HCT116 (cell line): ENCODE results near the gene OXER1. TPM values are rescaled to one million over a fixed set of nuclear protein-coding genes. Genes with fewer than 3 reads are reported as not detected.

ENCODE experiments used
- ATAC-seq: fragments of 200-7000 bp; cut with Tn5 transposase; 2 replicates; pipeline ENCODE4 v1.9.1; 2020; ENCODE audit warnings: mild to moderate bottlenecking, moderate library complexity
- BruUV-seq: library from RNA; stranded (reverse); fragments of 400-500 nt; replicated peaks from 2 replicates; lab custom pipeline; 2021; lab: Mats Ljungman, UMichigan
- CTCF ChIA-PET: fragments of 300-600 bp; sonication (Branson Sonifier 250); formaldehyde crosslinking; loops from one replicate; lab custom pipeline; 2021; ENCODE audit warnings: antibody characterized with exemption; lab: Charles Lee
- POLR2A ChIA-PET: fragments of 300-600, 350-600 bp; sonication (Branson Sonifier 250); formaldehyde crosslinking; loops from one replicate; lab custom pipeline; 2021; ENCODE audit warnings: antibody characterized with exemption; lab: Charles Lee
- RAD21 ChIA-PET, 2 experiments: fragments of 300-600 bp; sonication (Branson Sonifier 250); formaldehyde crosslinking; loops; one replicate each; lab custom pipeline; 2023; ENCODE audit warnings: low total read pairs in 2 of 2; ENCODE audit not compliant: uncharacterized antibody in 2 of 2, unreplicated experiment in 2 of 2, low non-redundant PET in 1 of 2; lab: Charles Lee
- DNase-seq: peaks from one replicate; pipeline ENCODE4 v3.0.0-alpha.2; 2010; ENCODE audit warnings: low read depth, low spot score
- H2AFZ ChIP-seq: fragments of 200-600 bp; shearing (Covaris generic), sonication (generic); 2 replicates; pipeline ENCODE4 v1.6.1; 2017; ENCODE audit warnings: low read depth, mixed run types, mixed read lengths, antibody characterized with exemption, low read length; ENCODE audit not compliant: poor library complexity, severe bottlenecking
- H3K27ac ChIP-seq: 2 replicates; pipeline ENCODE4 v1.5.1; 2012; ENCODE audit warnings: low read depth, low read length
- H3K27me3 ChIP-seq: fragments of 200-600 bp; sonication (generic); 2 replicates; pipeline ENCODE4 v1.6.1; 2016; ENCODE audit warnings: mixed run types, low read length, mixed read lengths; ENCODE audit not compliant: insufficient read depth
- H3K36me3 ChIP-seq, 2 experiments: fragments of 200-500 bp in 1 of 2; fragments of 200-600 bp in 1 of 2; sonication (Bioruptor generic) in 1 of 2; sonication (generic) in 1 of 2; 2 replicates each; pipeline versions ENCODE4 v1.5.1 to v1.6.1; 2014 to 2016; ENCODE audit warnings: low read length in 2 of 2, inconsistent platforms in 1 of 2, mixed read lengths in 1 of 2, mixed run types in 1 of 2; ENCODE audit not compliant: insufficient read depth in 2 of 2, control insufficient read depth in 1 of 2
- H3K4me1 ChIP-seq, 2 experiments: fragments of 200-600 bp in 1 of 2; sonication (generic) in 1 of 2; 2 replicates each; pipeline versions ENCODE4 v1.5.1 to v1.6.1; 2012 to 2017; ENCODE audit warnings: low read length in 2 of 2, inconsistent platforms in 1 of 2, mild to moderate bottlenecking in 1 of 2, mixed read lengths in 1 of 2, mixed run types in 1 of 2, moderate library complexity in 1 of 2; ENCODE audit not compliant: insufficient read depth in 2 of 2, control insufficient read depth in 1 of 2
- H3K4me2 ChIP-seq: fragments of 200-600 bp; sonication (generic); 2 replicates; pipeline ENCODE4 v1.6.1; 2017; ENCODE audit warnings: mixed run types, low read length, mixed read lengths
- H3K4me3 ChIP-seq, 2 experiments: fragments of 200-600 bp in 1 of 2; sonication (generic) in 1 of 2; replicated peaks in 1 of 2; 2 replicates each; pipeline ENCODE4 v1.5.1; 2011 to 2016; ENCODE audit warnings: low read length in 2 of 2, control low read depth in 1 of 2, low read depth in 1 of 2, mild to moderate bottlenecking in 1 of 2, mixed read lengths in 1 of 2, mixed run types in 1 of 2
- H3K79me2 ChIP-seq: fragments of 200-600 bp; sonication (generic); 2 replicates; pipeline ENCODE4 v1.6.1; 2017; ENCODE audit warnings: mild to moderate bottlenecking, mixed run types, low read length, moderate library complexity, mixed read lengths; ENCODE audit not compliant: insufficient read depth
- H3K9ac ChIP-seq: fragments of 200-600 bp; sonication (generic); 2 replicates; pipeline ENCODE4 v1.6.1; 2016; ENCODE audit warnings: low read length, mixed read lengths
- H3K9me2 ChIP-seq: fragments of 200-600 bp; sonication (generic), shearing (Covaris generic); 2 replicates; pipeline ENCODE4 v1.6.1; 2017; ENCODE audit warnings: mixed run types, mild to moderate bottlenecking, moderate library complexity; ENCODE audit not compliant: insufficient read depth
- H3K9me3 ChIP-seq, 2 experiments: fragments of 200-500 bp in 1 of 2; fragments of 200-600 bp in 1 of 2; sonication (Bioruptor generic) in 1 of 2; sonication (generic) in 1 of 2; 2 replicates each; pipeline ENCODE4 v1.6.1; 2014 to 2017; ENCODE audit warnings: low read length in 2 of 2, mixed read lengths in 2 of 2, inconsistent platforms in 1 of 2, low read depth in 1 of 2, mild to moderate bottlenecking in 1 of 2, mixed run types in 1 of 2, moderate library complexity in 1 of 2; ENCODE audit not compliant: control insufficient read depth in 1 of 2, insufficient read depth in 1 of 2
- H4K20me1 ChIP-seq: fragments of 200-600 bp; sonication (generic), shearing (Covaris generic); 2 replicates; pipeline ENCODE4 v1.6.1; 2017; ENCODE audit warnings: mixed run types, mild to moderate bottlenecking, moderate library complexity; ENCODE audit not compliant: insufficient read depth
- CEBPB ChIP-seq: IDR thresholded peaks from 2 replicates; pipeline ENCODE4 v1.6.1; 2012; ENCODE audit warnings: low read depth
- CTCF ChIP-seq, 3 experiments: fragments of 200-600 bp in 1 of 3; sonication (generic) in 1 of 3; IDR thresholded peaks in 2 of 3; conservative IDR thresholded peaks in 1 of 3; 2 replicates each; pipeline ENCODE4 v1.5.1; 2012 to 2017; ENCODE audit warnings: low read depth in 2 of 3, low read length in 2 of 3, antibody characterized with exemption in 1 of 3, borderline replicate concordance in 1 of 3, control low read depth in 1 of 3, mild to moderate bottlenecking in 1 of 3, mixed read lengths in 1 of 3, mixed run types in 1 of 3, moderate library complexity in 1 of 3; ENCODE audit not compliant: insufficient read depth in 1 of 3
- EGR1 ChIP-seq: IDR thresholded peaks from 2 replicates; pipeline ENCODE4 v1.6.1; 2012; ENCODE audit warnings: low read depth
- ELF1 ChIP-seq: IDR thresholded peaks from 2 replicates; pipeline ENCODE4 v1.6.1; 2012; ENCODE audit warnings: low read depth, borderline replicate concordance
- EZH2 ChIP-seq: fragments of 200-600 bp; sonication (generic); IDR thresholded peaks from 2 replicates; pipeline ENCODE4 v1.6.1; 2017; ENCODE audit warnings: antibody characterized with exemption, mixed run types
- EZH2phosphoT487 ChIP-seq: fragments of 200-600 bp; IDR thresholded peaks from 2 replicates; pipeline ENCODE4 v1.6.1; 2018; ENCODE audit warnings: antibody characterized with exemption, borderline replicate concordance
- POLR2A ChIP-seq: IDR thresholded peaks from 2 replicates; pipeline ENCODE4 v1.7.0; 2011; ENCODE audit warnings: borderline replicate concordance; ENCODE audit not compliant: insufficient read depth, insufficient read length; ENCODE audit errors: extremely low read depth
- POLR2AphosphoS5 ChIP-seq: IDR thresholded peaks from 2 replicates; pipeline ENCODE4 v1.6.1; 2011; ENCODE audit warnings: mild to moderate bottlenecking, low read depth, low read length, moderate library complexity
- RAD21 ChIP-seq: IDR thresholded peaks from 2 replicates; pipeline ENCODE4 v1.6.1; 2012; ENCODE audit warnings: low read depth, mild to moderate bottlenecking
- SRF ChIP-seq: IDR thresholded peaks from 2 replicates; pipeline ENCODE4 v1.6.1; 2012; ENCODE audit warnings: low read depth
- YY1 ChIP-seq: IDR thresholded peaks from 2 replicates; pipeline ENCODE4 v1.6.1; 2011; ENCODE audit warnings: low read length, low read depth, moderate library complexity, mild to moderate bottlenecking; ENCODE audit not compliant: insufficient replicate concordance; ENCODE audit errors: extremely low read depth
- intact Hi-C: fragments of 100-400 bp; cut with micrococcal nuclease; formaldehyde crosslinking; loops from 2 replicates; pipeline ENCODE4 v1.10.0; 2022
- total RNA-seq: library from RNA; stranded (reverse); gene quantifications from one replicate; pipeline ENCODE4 v1.2.1, GENCODE V29; 2021; ENCODE audit not compliant: unreplicated experiment
- TF ChIP-seq, protein P1 (sequence below): IDR thresholded peaks from 2 replicates; pipeline ENCODE4 v1.6.1; 2012
- TF ChIP-seq, protein P2 (sequence below): IDR thresholded peaks from 2 replicates; pipeline ENCODE4 v1.6.1; 2011; ENCODE audit warnings: mild to moderate bottlenecking, low read length, moderate library complexity; ENCODE audit not compliant: insufficient replicate concordance; ENCODE audit errors: extremely low read depth

Gene OXER1
- total RNA-seq, 1 experiment from 2014 or later: not detected

DNA sequence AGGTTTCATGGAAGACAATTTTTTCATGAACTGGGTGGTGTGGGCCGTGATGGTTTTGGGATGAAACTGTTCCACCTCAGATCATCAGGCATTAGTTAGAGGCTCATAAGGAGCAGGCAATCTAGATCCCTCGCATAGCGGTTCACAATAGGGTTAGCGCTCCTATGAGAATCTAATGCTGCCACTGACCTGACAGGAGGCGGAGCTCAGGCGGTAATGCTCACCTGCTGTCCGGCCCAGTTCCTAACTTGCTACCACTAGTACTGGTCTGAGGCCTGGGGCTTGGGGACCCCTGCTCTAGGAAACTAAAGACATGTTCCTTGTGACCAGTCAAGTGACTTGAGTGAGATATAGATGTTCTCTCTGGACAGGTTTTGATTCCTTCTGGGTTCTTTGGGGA lies 49.2 kb downstream of the OXER1 start:
- intact Hi-C loops: no loop called here
- Histone ChIP-seq H3K9me2 (no peaks in the 10 kb centered on the region), H3K27ac (no peak overlapping the region)
- TF ChIP-seq SRF: no peak
- TF ChIP-seq POLR2A: no peak
- TF ChIP-seq EZH2: no peak
- TF ChIP-seq, all 23 proteins: peak for 0
- CTCF ChIA-PET: no interaction called here
- no peaks in the 10 kb centered on the region for H3K79me2 ChIP-seq
- no peaks in the 10 kb centered on the region for H3K9me3 ChIP-seq
- H3K4me2 ChIP-seq: no peak overlapping the region
- H3K4me3 ChIP-seq: no peak overlapping the region
- no TSS peak for BruUV-seq
- RAD21 ChIA-PET: no interaction called here
- POLR2A ChIA-PET: no interaction called here
- H3K27me3 ChIP-seq: no peaks in the 10 kb centered on the region
- DNase-seq (no peak), ATAC-seq (no peak)
- H3K4me1 ChIP-seq: no peaks in the 10 kb centered on the region
- H2AFZ ChIP-seq: no peak overlapping the region
- H4K20me1 ChIP-seq: no peaks in the 10 kb centered on the region
- H3K36me3 ChIP-seq: no peaks in the 10 kb centered on the region
- no peak overlapping the region for H3K9ac ChIP-seq

DNA sequence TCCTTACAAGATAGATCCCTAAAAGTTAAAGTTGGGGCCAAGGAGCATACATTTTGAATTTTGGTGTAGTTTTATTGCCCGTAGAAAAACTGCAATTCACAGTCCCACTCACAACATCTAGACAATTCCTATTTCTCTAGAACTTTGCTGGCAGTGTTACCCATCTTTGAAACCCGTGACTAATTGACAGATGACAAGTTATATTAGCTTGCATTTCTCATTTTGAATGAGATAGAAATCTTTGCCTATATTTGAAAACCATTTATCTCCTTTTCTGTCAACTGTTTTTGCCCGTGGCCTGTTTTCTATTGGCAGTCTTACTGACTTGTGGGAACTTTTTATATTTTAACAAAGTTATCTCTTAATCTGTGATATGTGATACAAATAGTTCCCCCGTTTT lies 50.0 kb downstream of the OXER1 start:
- no peaks in the 10 kb centered on the region for H3K27me3 ChIP-seq
- ATAC-seq (no peak), DNase-seq (no peak)
- H3K4me3 ChIP-seq: no peak overlapping the region
- intact Hi-C loops: no loop called here
- no peaks in the 10 kb centered on the region for H3K9me2 ChIP-seq
- POLR2A ChIA-PET: no interaction called here
- H2AFZ ChIP-seq: no peak overlapping the region
- CTCF ChIA-PET: no interaction called here
- RAD21 ChIA-PET: no interaction called here
- no peak overlapping the region for H3K27ac ChIP-seq
- TF ChIP-seq, protein P1, sequence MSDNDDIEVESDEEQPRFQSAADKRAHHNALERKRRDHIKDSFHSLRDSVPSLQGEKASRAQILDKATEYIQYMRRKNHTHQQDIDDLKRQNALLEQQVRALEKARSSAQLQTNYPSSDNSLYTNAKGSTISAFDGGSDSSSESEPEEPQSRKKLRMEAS: no peak
- TF ChIP-seq RAD21 (no peak), SRF (no peak), CEBPB (no peak), YY1 (no peak), ELF1 (no peak), POLR2AphosphoS5 (no peak), EZH2phosphoT487 (no peak), CTCF (IDR thresholded peaks at IDR 0.05 in 2 of 3, conservative IDR thresholded peaks at IDR 0.05 in 1 of 3; ENCODE audit: borderline replicate concordance in 1 of 3, insufficient read depth in 1 of 3, low read depth in 2 of 3, low read length in 2 of 3) (no peak), EGR1 (no peak)
- TF ChIP-seq, protein P2, sequence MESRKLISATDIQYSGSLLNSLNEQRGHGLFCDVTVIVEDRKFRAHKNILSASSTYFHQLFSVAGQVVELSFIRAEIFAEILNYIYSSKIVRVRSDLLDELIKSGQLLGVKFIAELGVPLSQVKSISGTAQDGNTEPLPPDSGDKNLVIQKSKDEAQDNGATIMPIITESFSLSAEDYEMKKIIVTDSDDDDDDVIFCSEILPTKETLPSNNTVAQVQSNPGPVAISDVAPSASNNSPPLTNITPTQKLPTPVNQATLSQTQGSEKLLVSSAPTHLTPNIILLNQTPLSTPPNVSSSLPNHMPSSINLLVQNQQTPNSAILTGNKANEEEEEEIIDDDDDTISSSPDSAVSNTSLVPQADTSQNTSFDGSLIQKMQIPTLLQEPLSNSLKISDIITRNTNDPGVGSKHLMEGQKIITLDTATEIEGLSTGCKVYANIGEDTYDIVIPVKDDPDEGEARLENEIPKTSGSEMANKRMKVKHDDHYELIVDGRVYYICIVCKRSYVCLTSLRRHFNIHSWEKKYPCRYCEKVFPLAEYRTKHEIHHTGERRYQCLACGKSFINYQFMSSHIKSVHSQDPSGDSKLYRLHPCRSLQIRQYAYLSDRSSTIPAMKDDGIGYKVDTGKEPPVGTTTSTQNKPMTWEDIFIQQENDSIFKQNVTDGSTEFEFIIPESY: no peak
- TF ChIP-seq, all 23 proteins: peak for 0
- Histone ChIP-seq H3K79me2 (no peaks in the 10 kb centered on the region), H3K9me3 (no peaks in the 10 kb centered on the region), H3K36me3 (peaks cover 0 to 3% of the 10 kb centered on the region in 2 experiments; a peak in 1 of 4 replicates), H4K20me1 (no peaks in the 10 kb centered on the region), H3K4me2 (no peak overlapping the region), H3K9ac (no peak overlapping the region), H3K4me1 (no peaks in the 10 kb centered on the region)
- no TSS peak for BruUV-seq
